Effector CD8-positive, alpha-beta T cell (primary cell): Measurements from ENCODE around the gene PC.

Experiments
- DNase-seq: peaks from one replicate; lab custom pipeline; 2025; lab: John Stamatoyannopoulos, UW

The PC gene

GRCh38 chr11:66951927-66952337 is 6.3 kb downstream of the PC start:
- DNase-seq = no peak

DNA sequence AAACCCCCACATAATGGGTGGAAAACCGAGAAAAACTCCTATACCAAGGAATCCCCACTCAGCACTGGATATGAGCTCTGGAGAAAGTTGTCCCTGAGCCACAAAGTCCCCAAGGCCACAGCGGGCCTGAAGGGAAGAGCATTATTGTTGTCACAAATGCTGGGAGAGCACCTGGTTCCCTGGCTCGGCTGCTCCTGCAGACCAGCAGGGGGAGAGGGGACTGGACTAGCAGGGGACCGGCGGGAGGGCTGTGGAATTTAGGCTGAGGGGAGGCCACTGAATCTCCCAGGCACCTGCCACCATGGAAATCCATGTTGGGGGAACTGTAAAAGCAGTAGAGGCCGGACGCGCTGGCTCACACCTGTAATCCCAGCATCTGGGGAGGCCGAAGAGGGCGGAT is 7.0 kb downstream of the PC start:
- no peak for DNase-seq

- DNase-seq = no peak
Measured at GRCh38 chr11:66950112-66950535, 8.1 kb downstream of the PC start.

DNA sequence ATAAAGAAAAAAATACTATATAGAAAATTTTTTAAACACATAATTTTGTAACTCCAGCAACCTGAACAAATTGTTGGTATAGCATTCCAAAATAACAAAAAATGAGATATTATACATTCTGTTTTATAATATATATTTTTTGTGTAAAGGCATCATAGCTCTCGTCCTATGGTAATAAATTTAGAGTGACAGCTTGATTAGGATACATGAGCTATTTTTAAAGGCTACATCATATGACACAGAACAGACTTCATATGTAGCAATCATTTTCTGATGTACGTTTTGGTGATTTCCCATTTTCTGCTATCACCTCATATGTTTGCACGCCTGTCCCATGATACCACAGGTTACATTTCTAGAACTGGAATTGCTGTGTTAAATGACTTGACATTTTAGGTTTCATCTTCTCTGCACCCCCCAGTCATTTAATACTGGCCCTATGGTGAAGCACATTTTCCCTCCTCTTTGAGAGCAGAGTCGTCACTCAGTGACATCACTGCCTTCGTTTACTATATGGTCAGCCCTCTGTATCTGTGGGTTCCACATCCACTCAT is 19.5 kb downstream of the PC start:
- no peak for DNase-seq

DNA sequence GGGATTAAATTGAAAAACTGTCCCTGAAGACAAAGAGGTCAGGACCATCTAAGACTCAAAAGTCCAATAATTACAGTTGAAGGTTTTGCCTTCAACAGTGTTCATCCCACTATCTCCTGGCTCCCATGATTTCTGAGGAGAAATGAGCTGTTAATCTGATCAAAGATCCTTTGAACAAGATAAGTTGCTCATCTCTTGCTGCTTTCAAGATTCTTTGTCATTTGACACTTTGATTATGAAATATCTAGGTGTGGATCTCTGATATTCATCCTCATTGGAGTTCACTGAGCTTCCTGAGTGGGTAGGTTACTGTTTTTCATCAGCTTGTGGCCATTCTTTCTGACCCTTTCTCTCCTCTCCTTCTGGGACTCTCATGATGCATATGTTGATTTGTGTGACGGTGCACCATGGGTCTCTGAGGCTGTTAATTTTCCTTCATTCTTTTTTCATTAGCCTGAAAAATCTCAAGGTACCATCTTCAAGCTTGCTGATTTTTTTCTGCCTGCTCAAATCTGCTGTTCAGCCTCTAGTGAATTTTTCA is 20.9 kb downstream of the PC start:
- no peak for DNase-seq

DNA sequence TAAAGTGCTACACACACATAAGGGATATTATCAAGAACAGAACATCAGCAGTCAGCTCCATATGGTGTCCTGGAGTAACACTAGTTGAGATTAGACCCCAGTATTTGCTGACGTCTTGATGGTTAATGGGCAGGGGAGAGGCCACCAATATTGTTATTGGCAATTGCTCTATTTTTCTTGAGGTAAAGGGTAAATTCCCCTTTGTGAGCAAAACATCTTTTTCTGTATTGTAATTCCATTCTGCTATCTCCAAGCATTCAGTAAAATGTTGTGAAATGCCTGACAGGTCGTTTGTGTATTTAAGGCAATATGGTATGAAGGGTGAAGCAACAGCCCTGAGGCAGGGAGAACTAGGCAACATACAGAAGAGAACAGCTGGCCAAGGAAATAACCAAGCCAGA is 21.9 kb downstream of the PC start:
- no peak for DNase-seq

- no peak for DNase-seq
Measured at GRCh38 chr11:66934950-66935779, 23.0 kb downstream of the PC start.

- no peak for DNase-seq
Measured at GRCh38 chr11:66933531-66933930, 24.7 kb downstream of the PC start.

- DNase-seq = no peak
Measured at GRCh38 chr11:66932543-66932942, 25.6 kb downstream of the PC start.

- no peak for DNase-seq
Measured at GRCh38 chr11:66929753-66930152, 28.4 kb downstream of the PC start.

DNA sequence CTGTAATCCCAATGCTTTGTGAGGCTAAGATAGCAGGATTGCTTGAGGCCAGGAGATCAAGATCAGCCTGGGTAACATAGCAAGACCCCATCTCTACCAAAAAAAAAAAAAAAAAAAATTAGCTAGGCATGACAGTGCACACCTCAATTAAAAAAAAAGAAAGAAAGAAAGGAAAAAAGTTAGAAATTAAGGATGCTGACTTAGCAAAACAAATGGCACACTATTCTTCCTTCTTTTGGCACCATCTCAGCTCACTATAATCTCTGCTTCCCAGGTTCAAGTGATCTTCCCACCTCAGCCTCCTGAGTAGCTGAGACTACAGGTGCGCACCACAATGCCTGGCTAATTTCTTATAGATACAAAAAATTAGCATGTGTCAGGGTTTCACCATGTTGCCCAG is 33.9 kb downstream of the PC start:
- DNase-seq = no peak

- no peak for DNase-seq
Measured at GRCh38 chr11:66922551-66922950, 35.6 kb downstream of the PC start.

DNA sequence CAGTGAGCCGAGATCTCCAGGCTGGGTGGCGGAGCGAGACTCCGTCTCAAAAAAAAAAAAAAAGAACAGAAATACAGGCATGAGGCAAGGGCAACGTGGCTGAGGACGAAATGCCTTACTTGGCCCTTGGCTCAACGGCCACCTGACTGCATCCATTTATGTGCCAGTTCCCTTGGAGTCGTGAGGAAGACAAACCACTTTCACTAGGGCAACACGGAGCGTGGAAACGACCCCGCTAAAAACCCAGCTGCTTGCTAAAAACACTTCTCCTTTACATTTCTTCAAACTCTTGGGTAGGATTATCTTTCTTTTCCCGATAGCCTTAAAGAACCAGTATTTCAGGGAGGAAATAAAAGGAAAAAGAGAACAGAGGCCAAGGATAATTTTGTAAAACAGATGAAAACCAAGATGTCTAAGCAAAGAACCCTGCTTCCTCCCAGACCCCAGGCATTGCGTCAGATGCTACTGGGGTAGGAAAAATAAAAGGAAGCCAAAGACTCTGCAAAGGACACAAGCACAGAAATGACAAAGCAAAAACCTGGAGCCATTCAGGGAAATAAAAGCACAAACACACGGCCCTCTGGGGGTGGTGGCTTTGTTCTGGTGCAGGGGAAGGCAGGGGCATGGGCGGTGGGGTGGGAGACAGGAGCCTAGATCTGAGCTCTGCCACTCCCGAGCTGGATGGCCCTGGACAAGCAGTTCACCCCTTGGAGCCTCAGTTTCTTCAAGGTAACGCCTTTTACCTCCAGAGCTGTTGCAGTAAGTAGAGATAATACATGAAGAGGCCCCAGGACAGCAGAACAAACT is 37.0 kb downstream of the PC start:
- no peak for DNase-seq

DNA sequence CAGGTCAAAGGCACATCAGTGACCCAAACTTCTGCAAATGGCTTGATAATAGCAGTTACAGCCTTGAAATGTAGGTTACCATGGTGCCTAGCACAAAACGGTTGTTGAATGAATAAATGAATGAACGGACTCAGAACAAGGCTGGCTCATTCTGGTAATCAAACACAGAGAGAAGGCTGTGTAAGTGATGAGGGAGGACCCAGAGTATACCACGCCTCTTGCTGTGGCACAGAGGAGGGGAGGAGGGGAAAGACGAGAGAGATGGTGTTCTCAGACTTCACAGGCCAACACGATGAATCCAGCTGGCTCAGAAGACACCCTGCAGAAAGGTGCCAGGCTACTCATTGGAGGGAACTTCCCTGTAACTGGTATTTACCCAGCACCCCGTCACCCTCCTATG is 38.3 kb downstream of the PC start:
- no peak for DNase-seq

- DNase-seq = no peak
Measured at GRCh38 chr11:66918741-66919140, 39.4 kb downstream of the PC start.

DNA sequence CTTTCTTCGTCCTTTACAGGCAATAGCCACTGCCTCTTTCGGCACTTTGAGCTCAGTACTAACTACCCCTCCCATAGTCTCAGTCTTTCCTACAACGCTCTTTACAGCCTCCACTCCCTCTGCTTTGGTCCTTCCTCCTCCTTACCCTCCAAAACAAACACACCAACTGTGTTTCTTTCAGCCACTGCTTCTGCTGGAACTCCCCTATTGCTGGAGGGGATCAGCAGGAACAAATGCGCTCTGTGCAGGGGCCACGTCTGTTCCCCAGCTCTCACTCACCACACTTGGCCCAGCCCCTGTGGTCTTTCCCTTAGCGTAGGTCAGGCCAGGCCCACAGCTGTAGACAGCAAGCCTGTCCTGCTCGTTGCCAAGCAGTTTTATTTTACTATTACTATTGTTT is 42.3 kb downstream of the PC start:
- no peak for DNase-seq

DNA sequence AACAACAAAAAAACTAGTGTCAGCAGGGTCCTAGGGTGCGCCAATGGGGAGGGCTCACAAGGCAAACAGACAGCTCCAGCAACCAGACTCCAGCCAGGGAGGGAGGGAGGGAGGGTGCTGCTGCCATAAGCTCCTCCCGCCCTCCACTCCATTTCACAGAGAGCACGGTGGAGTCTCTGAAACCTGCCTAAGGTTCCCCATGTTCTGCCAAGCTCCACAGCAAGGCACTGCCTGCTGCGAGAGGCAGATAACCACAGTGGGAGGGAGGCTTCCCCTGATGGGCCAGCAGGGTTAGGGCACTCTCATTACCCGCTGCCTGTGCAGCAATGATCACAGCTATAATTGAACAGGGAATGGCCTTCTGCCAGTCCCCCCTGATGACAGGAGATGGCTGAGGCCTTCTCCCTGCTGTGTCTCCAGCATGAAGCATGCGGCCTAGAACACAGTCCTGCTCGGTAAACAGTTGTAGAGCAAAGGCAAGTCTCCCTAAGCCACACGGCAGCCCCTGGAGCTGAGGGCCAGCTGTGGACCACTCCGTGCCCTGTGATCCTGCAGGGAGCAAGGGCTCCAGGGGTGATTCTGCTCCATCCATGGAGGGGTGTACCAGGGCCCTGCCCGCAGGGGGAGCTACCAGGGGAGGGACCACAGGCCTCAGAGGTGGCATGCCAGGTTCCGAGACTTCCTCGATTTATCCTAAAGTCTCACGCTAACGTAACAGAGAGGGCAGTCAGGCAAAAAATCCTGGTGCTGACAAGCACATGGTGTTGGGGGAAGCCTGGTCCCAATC is 42.9 kb downstream of the PC start:
- no peak for DNase-seq

- DNase-seq = no peak
Measured at GRCh38 chr11:66914505-66914904, 43.7 kb downstream of the PC start.

GRCh38 chr11:66912911-66913310 is 45.3 kb downstream of the PC start:
- DNase-seq = no peak

DNA sequence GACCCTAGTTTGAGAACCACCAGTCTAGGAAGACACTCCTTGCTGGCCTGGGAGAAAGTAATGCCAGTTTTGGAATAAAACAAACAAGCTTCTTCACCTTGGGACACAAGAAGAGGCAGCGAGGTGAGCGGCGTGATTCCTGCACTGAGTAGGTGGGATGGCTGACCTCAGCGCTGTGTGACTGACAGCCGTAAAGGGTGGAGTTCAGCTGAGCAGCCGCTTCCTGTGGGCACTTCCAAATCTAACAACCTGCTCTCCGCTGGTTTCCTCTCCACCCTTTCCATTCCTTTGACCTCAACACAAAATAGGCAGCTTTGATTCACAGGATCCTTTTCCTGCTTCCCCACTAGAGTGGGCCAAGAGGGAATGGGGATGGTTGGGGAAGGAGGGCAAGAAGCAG is 45.8 kb downstream of the PC start:
- no peak for DNase-seq

- DNase-seq = no peak
Measured at GRCh38 chr11:66910669-66911068, 47.5 kb downstream of the PC start.

DNA sequence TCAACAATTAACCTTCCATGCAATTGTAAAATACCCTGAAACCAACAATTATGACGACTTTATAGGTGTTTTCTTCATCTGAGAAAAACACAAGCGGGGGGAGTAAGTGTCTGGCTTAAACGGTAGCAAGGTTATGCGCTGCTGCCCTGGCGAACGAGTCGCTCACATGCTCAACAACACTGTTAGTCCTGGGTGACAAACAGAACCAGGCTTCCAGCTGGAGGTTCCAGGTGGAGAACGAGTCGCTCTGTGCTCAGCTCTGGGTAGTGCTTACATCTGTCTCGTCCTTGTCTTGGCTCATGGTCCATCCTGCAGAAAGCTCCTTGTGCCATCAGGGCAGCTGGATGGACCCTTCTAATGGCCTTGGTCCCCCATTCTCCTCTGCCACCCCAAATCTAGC is 48.2 kb downstream of the PC start:
- DNase-seq = no peak
